Esophagus (tissue), 2 donors: ENCODE measurements around the gene SFMBT2. TPM values are rescaled to one million over a fixed set of nuclear protein-coding genes. Genes with fewer than 3 reads are reported as not detected.
"Not testable (repeated sequence)": the region's sequence is repeated elsewhere in the genome, so short reads cannot be mapped to it uniquely, and the experiment has no call there.

Experiments
- H3K27ac ChIP-seq, 2 donors: one replicate each; pipeline ENCODE4 v1.5.1; 2013; ENCODE audit warnings: low read depth in 2 of 2, mild to moderate bottlenecking in 2 of 2, inconsistent platforms in 1 of 2, low read length in 1 of 2, moderate library complexity in 1 of 2
- H3K27me3 ChIP-seq, 2 donors: one replicate each; pipeline ENCODE4 v1.6.1; 2013; ENCODE audit warnings: low read length in 2 of 2, control low read depth in 1 of 2, mild to moderate bottlenecking in 1 of 2; ENCODE audit not compliant: insufficient read depth in 2 of 2, control insufficient read depth in 1 of 2
- H3K36me3 ChIP-seq, 2 donors: one replicate each; pipeline ENCODE4 v1.6.1; 2013; ENCODE audit warnings: low read length in 1 of 2; ENCODE audit not compliant: control insufficient read depth in 2 of 2, insufficient read depth in 2 of 2
- H3K4me1 ChIP-seq, 2 donors: one replicate each; pipeline ENCODE4 v1.6.1; 2013; ENCODE audit warnings: low read length in 1 of 2; ENCODE audit not compliant: control insufficient read depth in 2 of 2, insufficient read depth in 2 of 2
- H3K4me3 ChIP-seq, 2 donors: one replicate each; pipeline ENCODE4 v1.5.1; 2013; ENCODE audit warnings: low read length in 2 of 2, mild to moderate bottlenecking in 2 of 2, low read depth in 1 of 2, moderate library complexity in 1 of 2
- H3K9me3 ChIP-seq, 2 donors: one replicate each; pipeline ENCODE4 v1.6.1; 2013; ENCODE audit warnings: mild to moderate bottlenecking in 2 of 2, low read depth in 1 of 2, low read length in 1 of 2, moderate library complexity in 1 of 2; ENCODE audit not compliant: control insufficient read depth in 2 of 2, insufficient read depth in 1 of 2
- WGBS, 2 donors: extraction: QIAGEN DNeasy Blood & Tissue Kit; methylation state at CpG; one replicate each; pipeline ENCODE4 v1.1.7; 2013; 5-methylcytosine and 5-hydroxymethylcytosine counted together
- polyA plus RNA-seq, 2 donors: library from polyadenylated mRNA; stranded (reverse); fragments of 200-250 nt; gene quantifications; one replicate each; pipeline ENCODE4 v1.2.3, GENCODE V29; 2013
- donor health status: healthy with polysubstance abuse.
- donor health status: Bipolar disorder and iron deficiency.

SFMBT2 gene
- polyA plus RNA-seq, 2 donors: 0.45 to 0.55 TPM

GRCh38 chr10:7322623-7323022 lies 88.2 kb downstream of the SFMBT2 start:
- Histone ChIP-seq H3K27ac (no peak overlapping the region), H3K27me3 (no peaks in the 10 kb centered on the region), H3K36me3 (no peaks in the 10 kb centered on the region), H3K9me3 (no peaks in the 10 kb centered on the region), H3K4me1 (no peaks in the 10 kb centered on the region), H3K4me3 (no peak overlapping the region)
- 94 to 100% methylated on average over 1 of the region's 1 CpG for WGBS, 2 donors

DNA sequence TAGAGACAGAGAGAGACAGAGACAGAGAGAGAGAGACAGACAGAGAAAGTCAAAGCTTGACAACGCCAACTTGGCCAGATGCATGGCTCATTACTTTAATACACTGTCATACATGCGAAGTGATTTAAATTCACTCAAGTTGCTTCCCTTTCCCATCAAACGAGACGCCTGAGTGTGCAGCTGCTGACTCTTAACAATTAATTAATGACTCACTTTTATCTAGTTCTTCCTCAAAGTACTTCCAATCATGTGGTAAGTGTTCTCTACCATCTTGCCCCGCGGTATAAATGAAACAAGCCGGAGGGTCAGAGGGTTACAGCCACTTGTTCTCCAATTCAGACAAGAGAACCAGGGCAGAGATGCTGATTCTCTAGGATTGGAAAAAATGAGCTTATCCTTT lies 90.8 kb downstream of the SFMBT2 start:
- no peaks in the 10 kb centered on the region for H3K4me1 ChIP-seq
- H3K27ac ChIP-seq: no peak overlapping the region
- no peaks in the 10 kb centered on the region for H3K9me3 ChIP-seq
- H3K4me3 ChIP-seq: no peak overlapping the region
- 69 to 76% methylated on average over 7 of the region's 7 CpGs for WGBS, 2 donors
- no peaks in the 10 kb centered on the region for H3K36me3 ChIP-seq
- no peaks in the 10 kb centered on the region for H3K27me3 ChIP-seq

GRCh38 chr10:7319632-7320031 lies 91.2 kb downstream of the SFMBT2 start:
- Histone ChIP-seq H3K27ac (no peak overlapping the region), H3K9me3 (no peaks in the 10 kb centered on the region), H3K4me3 (no peak overlapping the region), H3K4me1 (no peaks in the 10 kb centered on the region), H3K36me3 (no peaks in the 10 kb centered on the region), H3K27me3 (no peaks in the 10 kb centered on the region)

DNA sequence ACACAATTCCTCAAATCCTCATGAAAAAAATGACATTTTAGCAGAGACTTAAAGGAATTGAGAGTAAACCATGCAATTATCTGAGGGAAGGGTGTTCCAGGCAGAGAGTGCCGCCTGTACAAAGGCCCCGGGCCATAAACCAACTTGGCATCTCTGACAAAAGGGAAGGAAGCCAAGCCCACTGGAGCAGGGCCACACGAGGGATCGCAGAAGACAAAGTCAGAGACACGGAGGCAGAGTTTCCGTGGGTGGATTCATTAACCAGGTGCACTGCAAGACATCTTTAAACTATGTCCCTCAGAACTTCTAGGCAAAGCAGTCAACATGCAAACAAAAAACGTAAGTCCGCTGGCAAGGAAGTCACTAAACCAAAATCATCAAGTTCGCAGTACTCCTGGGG lies 92.0 kb downstream of the SFMBT2 start:
- no peaks in the 10 kb centered on the region for H3K9me3 ChIP-seq
- no peaks in the 10 kb centered on the region for H3K36me3 ChIP-seq
- 20 to 40% methylated on average over 9 of the region's 9 CpGs for WGBS, 2 donors
- H3K27ac ChIP-seq: no peak overlapping the region
- no peak overlapping the region for H3K4me3 ChIP-seq
- no peaks in the 10 kb centered on the region for H3K27me3 ChIP-seq
- H3K4me1 ChIP-seq: no peaks in the 10 kb centered on the region

GRCh38 chr10:7317786-7318446 lies 92.9 kb downstream of the SFMBT2 start:
- Histone ChIP-seq H3K9me3 (no peaks in the 10 kb centered on the region), H3K4me1 (no peaks in the 10 kb centered on the region), H3K27me3 (no peaks in the 10 kb centered on the region), H3K36me3 (no peaks in the 10 kb centered on the region), H3K4me3 (no peak overlapping the region), H3K27ac (no peak overlapping the region)
- WGBS, 2 donors: 71 to 73% methylated on average over 4 of the region's 4 CpGs

- no peaks in the 10 kb centered on the region for H3K4me1 ChIP-seq
- no peak overlapping the region for H3K27ac ChIP-seq
- H3K9me3 ChIP-seq: no peaks in the 10 kb centered on the region
- H3K27me3 ChIP-seq: no peaks in the 10 kb centered on the region
- WGBS, 2 donors: 86% methylated on average over 2 of the region's 2 CpGs
- H3K4me3 ChIP-seq: no peak overlapping the region
- no peaks in the 10 kb centered on the region for H3K36me3 ChIP-seq
Measured at GRCh38 chr10:7316839-7317238, 94.0 kb downstream of the SFMBT2 start.

GRCh38 chr10:7315906-7316305 lies 94.9 kb downstream of the SFMBT2 start:
- 73 to 83% methylated on average over 2 of the region's 2 CpGs for WGBS, 2 donors
- no peak overlapping the region for H3K4me3 ChIP-seq
- H3K36me3 ChIP-seq: no peaks in the 10 kb centered on the region
- H3K27me3 ChIP-seq: no peaks in the 10 kb centered on the region
- no peaks in the 10 kb centered on the region for H3K4me1 ChIP-seq
- no peak overlapping the region for H3K27ac ChIP-seq
- no peaks in the 10 kb centered on the region for H3K9me3 ChIP-seq

GRCh38 chr10:7314170-7314569 lies 96.7 kb downstream of the SFMBT2 start:
- Histone ChIP-seq H3K9me3 (no peaks in the 10 kb centered on the region), H3K4me1 (no peaks in the 10 kb centered on the region), H3K4me3 (no peak overlapping the region), H3K27me3 (no peaks in the 10 kb centered on the region), H3K36me3 (no peaks in the 10 kb centered on the region), H3K27ac (no peak overlapping the region)
- 87 to 90% methylated on average over 4 of the region's 4 CpGs for WGBS, 2 donors

DNA sequence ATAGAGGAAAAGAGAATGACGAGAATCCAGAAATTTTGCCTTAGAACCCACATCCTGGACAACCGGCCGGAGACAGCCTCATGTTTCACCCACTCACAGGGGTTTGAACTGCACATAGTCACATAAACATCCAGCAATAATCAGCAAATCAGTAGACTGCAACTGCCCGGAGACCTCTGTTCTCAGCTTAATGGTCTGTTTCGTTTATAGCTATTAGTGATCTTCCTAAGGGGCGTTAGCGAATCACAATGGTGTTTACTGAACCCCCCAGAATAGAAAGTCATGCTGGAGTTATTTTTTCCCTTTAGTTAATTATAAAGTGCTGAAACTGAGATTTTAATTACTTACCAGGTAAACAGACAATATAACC lies 98.4 kb downstream of the SFMBT2 start:
- Histone ChIP-seq H3K4me1 (no peaks in the 10 kb centered on the region), H3K36me3 (no peaks in the 10 kb centered on the region), H3K4me3 (no peak overlapping the region), H3K27ac (no peak overlapping the region), H3K9me3 (no peaks in the 10 kb centered on the region), H3K27me3 (no peaks in the 10 kb centered on the region)
- 84 to 95% methylated on average over 7 of the region's 7 CpGs for whole genome bisulfite sequencing, 2 donors

- 89 to 91% methylated on average over 13 of the region's 13 CpGs for WGBS, 2 donors
- not testable (repeated sequence) for H3K4me3 ChIP-seq, H3K27ac ChIP-seq
Measured at GRCh38 chr10:7311850-7312487, 98.9 kb downstream of the SFMBT2 start.

More at GRCh38 chr10:7311850-7312487, 98.9 kb downstream of the SFMBT2 start:
- not testable (repeated sequence) for H3K27me3 ChIP-seq, H3K36me3 ChIP-seq, H3K4me1 ChIP-seq, H3K9me3 ChIP-seq
